ENCODE data around the gene CBY2. TPM values are rescaled to one million over a fixed set of nuclear protein-coding genes. Genes with fewer than 3 reads are reported as not detected.

The CBY2 gene
- polyA plus RNA-seq, 1 donor from 2014 or later, result not detected

DNA sequence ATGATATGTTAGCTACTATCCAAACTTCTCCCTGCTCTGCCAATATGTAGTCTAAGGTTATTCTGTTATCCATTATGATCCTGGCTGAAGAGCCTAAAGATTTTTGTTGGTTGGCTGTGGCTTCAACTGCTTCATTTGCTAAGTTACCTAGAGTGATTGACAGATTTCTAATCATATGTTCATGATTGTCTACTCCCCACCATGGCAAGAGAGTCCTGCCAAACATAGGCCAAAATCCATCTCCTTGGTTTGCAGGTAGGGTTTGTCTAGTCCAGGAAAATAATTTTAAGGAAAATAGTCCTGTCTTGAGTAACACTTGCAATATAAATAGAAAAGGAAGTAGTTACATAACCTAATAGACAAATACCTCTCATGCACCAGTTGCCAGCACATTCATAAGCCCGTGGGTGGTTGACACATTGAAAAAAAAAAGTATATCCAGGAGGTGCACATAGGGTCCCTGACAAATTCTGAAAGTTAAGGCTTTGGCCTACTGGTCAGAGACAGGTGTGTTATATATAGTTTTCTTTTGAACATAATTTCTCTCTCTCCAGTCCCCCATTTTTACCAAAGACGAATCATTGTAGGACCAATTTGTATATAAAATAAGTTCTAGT, 5.4 kb upstream of the CBY2 start:
- Histone ChIP-seq H3K36me3 (ENCODE audit: insufficient read depth, low read length) (no peaks in the 10 kb centered on the region), H3K27me3 (ENCODE audit: insufficient read depth, low read depth, low read length) (no peaks in the 10 kb centered on the region), H4K20me1 (ENCODE audit: insufficient read depth) (no peaks in the 10 kb centered on the region), H3K27ac (ENCODE audit: low read length) (no peak overlapping the region), H3K9me3 (ENCODE audit: low read length) (no peaks in the 10 kb centered on the region), H3K4me2 (ENCODE audit: low read length) (no peak overlapping the region), H3K79me2 (replicated peaks; ENCODE audit: insufficient read depth, low read length) (no peaks in the 10 kb centered on the region), H3K4me3 (ENCODE audit: low read length) (no peak overlapping the region), H3K9ac (ENCODE audit: low read length) (no peak overlapping the region), H3K9me2 (ENCODE audit: insufficient read depth, low read length) (no peaks in the 10 kb centered on the region), H3F3A (ENCODE audit: insufficient read depth, low read length, poor library complexity, severe bottlenecking) (no peaks in the 10 kb centered on the region), H2AFZ (ENCODE audit: low read depth, low read length) (no peak overlapping the region)
- TF ChIP-seq, protein P1, sequence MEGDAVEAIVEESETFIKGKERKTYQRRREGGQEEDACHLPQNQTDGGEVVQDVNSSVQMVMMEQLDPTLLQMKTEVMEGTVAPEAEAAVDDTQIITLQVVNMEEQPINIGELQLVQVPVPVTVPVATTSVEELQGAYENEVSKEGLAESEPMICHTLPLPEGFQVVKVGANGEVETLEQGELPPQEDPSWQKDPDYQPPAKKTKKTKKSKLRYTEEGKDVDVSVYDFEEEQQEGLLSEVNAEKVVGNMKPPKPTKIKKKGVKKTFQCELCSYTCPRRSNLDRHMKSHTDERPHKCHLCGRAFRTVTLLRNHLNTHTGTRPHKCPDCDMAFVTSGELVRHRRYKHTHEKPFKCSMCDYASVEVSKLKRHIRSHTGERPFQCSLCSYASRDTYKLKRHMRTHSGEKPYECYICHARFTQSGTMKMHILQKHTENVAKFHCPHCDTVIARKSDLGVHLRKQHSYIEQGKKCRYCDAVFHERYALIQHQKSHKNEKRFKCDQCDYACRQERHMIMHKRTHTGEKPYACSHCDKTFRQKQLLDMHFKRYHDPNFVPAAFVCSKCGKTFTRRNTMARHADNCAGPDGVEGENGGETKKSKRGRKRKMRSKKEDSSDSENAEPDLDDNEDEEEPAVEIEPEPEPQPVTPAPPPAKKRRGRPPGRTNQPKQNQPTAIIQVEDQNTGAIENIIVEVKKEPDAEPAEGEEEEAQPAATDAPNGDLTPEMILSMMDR (IDR thresholded peaks at IDR 0.05; ENCODE audit: poor library complexity, severe bottlenecking), result no peak
- no peak for TF ChIP-seq SMC3 (conservative IDR thresholded peaks at IDR 0.05; ENCODE audit: poor library complexity)
- no peak for TF ChIP-seq RAD21 (conservative IDR thresholded peaks at IDR 0.05)
- no peak for TF ChIP-seq EZH2 (IDR thresholded peaks at IDR 0.05; ENCODE audit: borderline replicate concordance, insufficient read depth, low read length, poor library complexity, severe bottlenecking)
- no peak for TF ChIP-seq EP300 (conservative IDR thresholded peaks at IDR 0.05; ENCODE audit: poor library complexity, severe bottlenecking)
- TF ChIP-seq, protein P2, sequence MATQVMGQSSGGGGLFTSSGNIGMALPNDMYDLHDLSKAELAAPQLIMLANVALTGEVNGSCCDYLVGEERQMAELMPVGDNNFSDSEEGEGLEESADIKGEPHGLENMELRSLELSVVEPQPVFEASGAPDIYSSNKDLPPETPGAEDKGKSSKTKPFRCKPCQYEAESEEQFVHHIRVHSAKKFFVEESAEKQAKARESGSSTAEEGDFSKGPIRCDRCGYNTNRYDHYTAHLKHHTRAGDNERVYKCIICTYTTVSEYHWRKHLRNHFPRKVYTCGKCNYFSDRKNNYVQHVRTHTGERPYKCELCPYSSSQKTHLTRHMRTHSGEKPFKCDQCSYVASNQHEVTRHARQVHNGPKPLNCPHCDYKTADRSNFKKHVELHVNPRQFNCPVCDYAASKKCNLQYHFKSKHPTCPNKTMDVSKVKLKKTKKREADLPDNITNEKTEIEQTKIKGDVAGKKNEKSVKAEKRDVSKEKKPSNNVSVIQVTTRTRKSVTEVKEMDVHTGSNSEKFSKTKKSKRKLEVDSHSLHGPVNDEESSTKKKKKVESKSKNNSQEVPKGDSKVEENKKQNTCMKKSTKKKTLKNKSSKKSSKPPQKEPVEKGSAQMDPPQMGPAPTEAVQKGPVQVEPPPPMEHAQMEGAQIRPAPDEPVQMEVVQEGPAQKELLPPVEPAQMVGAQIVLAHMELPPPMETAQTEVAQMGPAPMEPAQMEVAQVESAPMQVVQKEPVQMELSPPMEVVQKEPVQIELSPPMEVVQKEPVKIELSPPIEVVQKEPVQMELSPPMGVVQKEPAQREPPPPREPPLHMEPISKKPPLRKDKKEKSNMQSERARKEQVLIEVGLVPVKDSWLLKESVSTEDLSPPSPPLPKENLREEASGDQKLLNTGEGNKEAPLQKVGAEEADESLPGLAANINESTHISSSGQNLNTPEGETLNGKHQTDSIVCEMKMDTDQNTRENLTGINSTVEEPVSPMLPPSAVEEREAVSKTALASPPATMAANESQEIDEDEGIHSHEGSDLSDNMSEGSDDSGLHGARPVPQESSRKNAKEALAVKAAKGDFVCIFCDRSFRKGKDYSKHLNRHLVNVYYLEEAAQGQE (IDR thresholded peaks at IDR 0.05; ENCODE audit: borderline replicate concordance), result no peak
- no peak for TF ChIP-seq POLR2AphosphoS5 (IDR thresholded peaks at IDR 0.05)
- no peak for TF ChIP-seq TAF1 (IDR thresholded peaks at IDR 0.05; ENCODE audit: low read depth)
- TF ChIP-seq MXI1 (conservative IDR thresholded peaks at IDR 0.05; ENCODE audit: poor library complexity, severe bottlenecking), result no peak

DNA sequence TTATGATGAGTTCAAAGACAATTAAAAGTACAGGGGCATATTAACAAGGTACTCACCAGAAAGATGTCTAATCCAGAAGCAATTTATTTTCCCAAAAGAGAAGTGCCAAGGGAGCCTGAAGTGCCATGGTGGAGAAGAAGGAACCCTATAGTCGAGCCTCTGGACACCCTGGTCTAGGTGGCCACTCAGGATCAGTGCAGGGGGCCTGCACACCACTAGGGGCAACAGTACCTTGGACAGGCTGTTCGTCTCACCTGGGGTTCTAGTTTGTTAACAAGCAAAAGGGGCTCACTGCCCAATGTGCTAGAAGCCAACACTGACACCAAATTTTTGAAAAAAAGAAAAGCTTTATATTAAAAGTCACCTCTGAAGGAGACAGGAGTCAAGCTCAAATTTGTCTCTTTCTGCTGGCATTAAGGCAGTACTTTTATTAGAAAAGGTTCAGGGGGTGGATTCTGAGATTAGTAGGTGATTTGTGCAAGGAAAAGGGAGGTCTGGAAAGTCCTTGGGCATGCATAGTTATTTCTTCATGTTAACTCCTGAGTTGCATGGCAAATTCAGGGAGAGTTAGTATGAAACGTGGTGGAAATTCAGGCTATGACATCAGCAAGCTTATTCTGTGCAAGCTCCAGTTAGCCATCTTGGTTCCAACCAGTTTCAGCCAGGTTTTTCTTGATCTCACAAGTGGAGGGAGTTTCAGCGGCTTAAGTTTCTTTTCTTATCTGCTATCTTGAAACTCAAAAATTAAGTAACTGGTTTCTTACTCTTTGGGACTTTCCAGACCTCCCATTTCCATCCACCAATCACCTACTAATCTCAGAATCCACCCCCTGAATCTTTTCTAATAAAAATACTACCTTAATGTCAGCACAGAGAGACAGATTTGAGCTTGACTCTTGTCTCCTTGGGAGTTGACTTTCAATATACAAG, 884 bp upstream of the CBY2 start:
- Histone ChIP-seq H2AFZ (ENCODE audit: low read depth, low read length) (no peak overlapping the region), H4K20me1 (ENCODE audit: insufficient read depth) (no peaks in the 10 kb centered on the region), H3K36me3 (ENCODE audit: insufficient read depth, low read length) (no peaks in the 10 kb centered on the region), H3F3A (ENCODE audit: insufficient read depth, low read length, poor library complexity, severe bottlenecking) (no peaks in the 10 kb centered on the region), H3K27me3 (ENCODE audit: insufficient read depth, low read depth, low read length) (no peaks in the 10 kb centered on the region), H3K27ac (ENCODE audit: low read length) (no peak overlapping the region), H3K79me2 (replicated peaks; ENCODE audit: insufficient read depth, low read length) (no peaks in the 10 kb centered on the region), H3K4me3 (ENCODE audit: low read length) (no peak overlapping the region), H3K9me2 (ENCODE audit: insufficient read depth, low read length) (no peaks in the 10 kb centered on the region), H3K4me2 (ENCODE audit: low read length) (no peak overlapping the region), H3K9me3 (ENCODE audit: low read length) (no peaks in the 10 kb centered on the region), H3K9ac (ENCODE audit: low read length) (no peak overlapping the region)
- TF ChIP-seq EP300 (conservative IDR thresholded peaks at IDR 0.05; ENCODE audit: poor library complexity, severe bottlenecking), result no peak
- TF ChIP-seq, protein P2 (IDR thresholded peaks at IDR 0.05; ENCODE audit: borderline replicate concordance), result no peak
- TF ChIP-seq TAF1 (IDR thresholded peaks at IDR 0.05; ENCODE audit: low read depth), result no peak
- TF ChIP-seq SMC3 (conservative IDR thresholded peaks at IDR 0.05; ENCODE audit: poor library complexity), result no peak
- TF ChIP-seq POLR2AphosphoS5 (IDR thresholded peaks at IDR 0.05), result no peak
- TF ChIP-seq EZH2 (IDR thresholded peaks at IDR 0.05; ENCODE audit: borderline replicate concordance, insufficient read depth, low read length, poor library complexity, severe bottlenecking), result no peak
- no peak for TF ChIP-seq MXI1 (conservative IDR thresholded peaks at IDR 0.05; ENCODE audit: poor library complexity, severe bottlenecking)
- TF ChIP-seq RAD21 (conservative IDR thresholded peaks at IDR 0.05), result no peak
- TF ChIP-seq, protein P1 (IDR thresholded peaks at IDR 0.05; ENCODE audit: poor library complexity, severe bottlenecking), result no peak

Measured in neural cell (in vitro differentiated cells).